ENCODE measurements around the gene FAM3B. TPM values are rescaled to one million over a fixed set of nuclear protein-coding genes. Genes with fewer than 3 reads are reported as not detected.
A peak's percentile ranks its signal among the peaks of the same experiment; 100 is the strongest.
"Not testable (repeated sequence)": the region's sequence is repeated elsewhere in the genome, so short reads cannot be mapped to it uniquely, and the experiment has no call there.

FAM3B gene, protein sequence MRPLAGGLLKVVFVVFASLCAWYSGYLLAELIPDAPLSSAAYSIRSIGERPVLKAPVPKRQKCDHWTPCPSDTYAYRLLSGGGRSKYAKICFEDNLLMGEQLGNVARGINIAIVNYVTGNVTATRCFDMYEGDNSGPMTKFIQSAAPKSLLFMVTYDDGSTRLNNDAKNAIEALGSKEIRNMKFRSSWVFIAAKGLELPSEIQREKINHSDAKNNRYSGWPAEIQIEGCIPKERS
- total RNA-seq (2014; rRNA removed; shearing (Covaris generic)), result not detected in 2 replicates
- not detected in 2 replicates for polyA plus RNA-seq (2014; cell fraction: nucleus; rRNA removed)

DNA sequence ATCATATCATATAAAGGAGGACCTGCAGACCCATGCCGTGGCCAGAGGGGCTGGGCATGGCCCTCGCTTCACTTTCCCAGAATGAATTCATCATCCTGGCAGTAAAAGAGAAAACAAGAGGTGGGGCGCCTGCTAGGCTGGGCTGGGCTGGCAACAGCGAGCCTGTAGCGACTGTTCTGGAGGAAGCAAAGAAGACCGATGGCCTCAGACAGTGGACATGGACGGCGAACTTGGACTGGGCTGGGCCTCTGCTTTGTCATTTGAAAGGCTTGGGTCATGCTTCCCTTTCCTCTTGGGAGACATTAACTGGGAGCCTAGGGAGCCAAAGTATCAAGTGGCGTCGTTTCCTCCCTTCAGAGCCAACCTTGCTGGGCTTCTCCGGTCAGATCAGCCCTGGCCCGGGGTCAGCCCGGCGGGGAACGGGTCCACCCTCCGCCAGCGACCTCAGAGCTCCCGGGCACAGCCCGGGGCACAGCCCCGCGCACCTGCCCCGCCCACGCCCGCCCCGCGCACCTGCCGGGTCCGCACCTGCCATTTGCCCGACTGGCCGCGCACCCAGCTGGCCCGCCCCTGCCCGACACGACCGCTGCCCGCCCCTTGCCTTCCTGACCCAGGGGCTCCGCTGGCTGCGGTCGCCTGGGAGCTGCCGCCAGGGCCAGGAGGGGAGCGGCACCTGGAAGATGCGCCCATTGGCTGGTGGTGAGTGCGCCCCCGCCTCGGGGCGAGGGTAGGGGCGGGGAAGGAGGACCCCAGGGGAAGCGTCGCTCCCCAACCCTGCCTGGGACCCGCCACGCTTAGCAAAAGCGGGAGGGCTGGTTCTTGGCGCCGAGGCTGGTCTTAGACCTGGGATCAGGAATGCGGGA is at the start of gene FAM3B:
Gene FAM3B, plus strand, starts transcription at position 602 of the 863 bp plus-strand sequence. Its CDS starts 79 bp downstream, at position 681.
- no peak for DNase-seq (ENCODE audit: extremely low read depth, low read depth)

DNA sequence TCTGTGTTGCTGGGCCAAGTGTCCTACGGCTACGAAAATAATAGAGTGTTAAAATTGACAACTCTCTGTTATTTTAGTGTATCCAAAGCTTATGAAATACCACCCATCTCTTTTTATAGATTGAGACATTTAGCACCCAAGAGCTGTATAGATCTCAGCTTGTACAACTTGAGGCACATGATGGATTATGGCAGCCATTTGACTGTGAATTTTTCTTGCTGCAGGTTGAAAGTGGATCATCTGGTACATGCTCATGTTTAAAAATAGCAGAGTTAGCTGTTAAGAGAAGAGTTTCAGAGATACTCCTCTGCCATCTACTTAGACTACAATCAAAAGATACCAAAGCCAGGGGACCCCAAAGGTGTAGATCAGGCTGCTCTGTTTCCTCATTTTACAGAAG is 49.3 kb upstream of the FAM3B start:
- no peak for DNase-seq (ENCODE audit: extremely low read depth, low read depth)

DNA sequence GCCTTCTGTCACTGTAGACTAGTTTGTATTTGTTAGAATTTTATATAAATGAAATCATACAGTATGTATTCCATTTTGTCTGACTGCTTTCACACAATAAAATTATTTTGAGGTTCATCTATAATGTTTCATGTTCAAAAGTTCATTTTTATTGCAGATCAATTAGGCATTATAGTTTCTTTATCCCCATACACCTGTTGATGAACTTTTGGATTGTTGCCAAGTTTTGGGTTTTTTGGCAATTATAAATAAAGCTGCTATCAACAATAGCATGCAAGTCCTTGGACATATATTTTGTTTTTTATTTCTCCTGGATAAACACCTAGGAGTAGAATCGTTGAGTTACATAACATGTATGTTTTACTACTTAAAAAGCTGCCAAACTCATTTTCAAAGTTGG is 47.1 kb upstream of the FAM3B start:
- DNase-seq (ENCODE audit: extremely low read depth, low read depth), result no peak

DNA sequence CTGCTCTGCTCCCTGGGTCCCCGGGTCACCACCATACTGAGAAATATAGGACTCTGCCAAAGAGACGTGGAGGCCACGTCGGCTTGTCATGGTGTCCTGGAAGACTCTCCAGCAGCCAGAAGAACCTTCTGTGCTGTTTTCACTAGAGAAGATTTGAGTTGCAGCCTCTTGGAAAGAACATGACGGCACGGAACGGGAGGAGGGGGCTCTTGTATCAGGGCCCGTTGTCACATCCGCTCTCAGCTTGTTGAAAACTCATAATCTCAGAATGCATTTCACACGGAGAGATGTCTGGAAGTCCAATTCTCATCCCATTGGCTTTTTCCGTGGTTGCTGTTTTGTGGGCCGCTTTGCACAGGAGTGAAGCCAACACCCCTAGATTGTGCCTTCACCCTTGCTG is 39.4 kb upstream of the FAM3B start:
- no peak for DNase-seq (ENCODE audit: extremely low read depth, low read depth)

DNA sequence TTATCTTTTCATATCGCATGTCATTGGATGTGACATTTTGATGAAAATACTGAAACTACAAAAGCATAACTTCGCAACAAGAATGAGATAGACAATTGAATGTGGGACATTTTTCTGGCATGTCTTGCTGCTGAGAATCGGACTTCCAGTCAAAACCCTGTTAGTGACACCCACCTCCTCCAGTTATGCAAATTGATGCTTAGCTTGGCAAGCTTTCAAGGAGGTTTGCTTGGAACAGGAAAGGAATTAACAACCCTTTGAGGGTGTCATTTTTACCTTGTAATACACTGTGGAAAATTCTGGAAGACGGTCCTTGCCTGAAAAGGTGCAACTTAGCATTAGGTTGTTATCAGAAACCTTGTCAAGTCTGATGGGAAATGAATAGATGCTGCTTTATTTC is 38.8 kb upstream of the FAM3B start:
- no peak for DNase-seq (ENCODE audit: extremely low read depth, low read depth)

DNA sequence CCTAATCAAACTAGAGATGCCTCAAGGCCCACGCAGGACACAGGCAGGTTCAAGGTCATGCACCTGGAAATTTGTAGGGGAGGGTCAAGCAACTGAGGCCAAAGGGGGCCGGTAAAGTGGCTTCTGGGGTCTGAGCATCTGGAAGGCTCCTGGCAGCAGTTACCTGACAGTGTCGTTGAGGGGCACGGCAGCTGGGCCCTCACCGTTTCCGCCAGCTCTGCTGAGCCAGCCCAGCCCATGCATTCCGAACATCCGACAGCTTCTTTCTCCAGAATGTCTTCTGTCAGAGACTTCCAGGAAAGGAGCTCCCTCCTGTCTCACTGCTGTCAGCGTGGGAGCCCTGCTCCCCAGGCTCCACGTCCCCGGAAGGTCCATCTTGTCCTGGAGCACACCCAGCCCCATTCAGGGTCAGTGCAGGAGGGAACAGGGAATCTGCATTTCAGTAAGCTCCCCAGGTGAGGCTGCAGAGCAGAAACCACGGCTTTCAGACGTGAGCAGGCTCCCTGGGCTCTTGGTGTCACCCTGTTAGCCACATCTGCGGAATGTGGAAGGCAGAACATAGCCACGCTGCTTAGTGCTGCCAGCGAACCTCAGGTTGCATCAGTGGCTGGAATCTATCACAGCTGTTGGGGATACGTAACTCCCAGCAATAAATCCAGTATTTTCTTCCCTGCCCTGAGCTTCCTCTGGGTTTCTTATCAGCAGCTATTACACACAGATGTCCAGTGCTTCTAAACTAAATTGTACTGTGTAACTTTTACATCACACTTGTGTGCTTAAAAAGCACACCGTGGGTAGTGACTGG is 36.3 kb upstream of the FAM3B start:
- no peak for DNase-seq (ENCODE audit: extremely low read depth, low read depth)

DNA sequence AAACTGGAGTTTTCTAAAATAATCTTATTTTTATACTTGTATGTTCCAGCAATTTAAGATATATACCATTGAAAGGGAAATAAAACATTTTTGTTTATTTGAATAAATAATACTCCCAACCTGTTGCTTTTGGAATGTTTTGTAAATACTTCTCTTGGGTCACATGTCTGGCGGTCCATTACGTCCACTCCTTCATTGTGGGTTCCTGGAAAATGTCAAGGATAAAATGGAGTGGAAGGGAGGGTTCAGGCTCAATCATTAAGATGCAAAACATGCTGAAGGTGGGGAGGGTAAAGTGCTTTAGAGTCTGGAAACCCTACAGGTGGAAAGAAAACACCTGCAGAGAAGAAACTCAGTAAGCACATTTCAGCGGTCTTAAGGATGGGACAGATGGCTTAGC is 34.2 kb upstream of the FAM3B start:
- no peak for DNase-seq (ENCODE audit: extremely low read depth, low read depth)

DNA sequence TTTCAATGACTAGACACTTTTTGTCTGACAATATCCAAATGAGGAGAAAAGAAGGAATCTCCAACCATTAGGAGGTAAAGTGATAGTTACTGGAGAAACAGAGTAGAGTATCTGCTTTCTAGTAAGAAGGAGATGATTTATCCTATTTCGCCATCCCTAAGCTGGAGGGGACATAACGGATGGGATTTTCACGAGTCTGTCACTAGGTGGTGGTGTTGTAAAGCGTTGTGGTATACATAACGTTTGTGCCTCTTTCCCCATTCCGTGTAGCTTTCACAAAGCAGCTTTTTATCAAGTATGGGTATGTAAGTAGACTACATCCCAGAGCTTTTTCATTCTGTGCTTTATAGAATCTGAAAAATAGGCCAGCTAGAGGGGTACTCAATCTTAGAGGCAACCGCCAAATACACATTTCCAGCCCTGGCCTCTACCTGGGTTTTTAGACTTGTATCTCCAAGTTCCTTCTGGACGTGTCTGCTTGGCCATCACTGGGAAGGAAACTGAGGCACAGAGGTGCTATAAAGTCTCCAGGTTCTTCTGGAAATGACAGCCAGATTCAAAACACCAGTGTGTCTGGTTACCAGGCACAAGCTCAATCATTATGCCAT is 33.3 kb upstream of the FAM3B start:
- DNase-seq (ENCODE audit: extremely low read depth, low read depth), result peak; percentile 75

DNA sequence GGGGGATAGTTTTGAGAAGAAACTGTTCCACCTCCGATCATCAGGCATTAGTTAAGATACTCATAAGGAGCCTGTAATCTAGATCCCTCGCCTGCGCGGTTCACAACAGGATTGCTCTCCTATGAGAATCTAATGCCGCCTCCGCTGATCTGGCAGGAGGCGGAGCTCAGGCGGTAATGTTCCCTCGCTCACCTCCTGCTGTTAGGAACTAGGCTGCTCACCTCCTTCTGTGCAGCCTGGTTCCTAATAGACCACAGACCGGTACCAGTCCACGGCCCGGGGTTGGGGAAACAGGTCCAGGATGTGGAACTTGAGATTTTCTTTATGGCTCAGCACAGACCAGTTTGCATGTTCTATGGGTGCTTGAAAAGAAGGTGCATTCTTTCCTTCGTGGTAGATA is 27.2 kb upstream of the FAM3B start:
- DNase-seq (ENCODE audit: extremely low read depth, low read depth), result no peak

DNA sequence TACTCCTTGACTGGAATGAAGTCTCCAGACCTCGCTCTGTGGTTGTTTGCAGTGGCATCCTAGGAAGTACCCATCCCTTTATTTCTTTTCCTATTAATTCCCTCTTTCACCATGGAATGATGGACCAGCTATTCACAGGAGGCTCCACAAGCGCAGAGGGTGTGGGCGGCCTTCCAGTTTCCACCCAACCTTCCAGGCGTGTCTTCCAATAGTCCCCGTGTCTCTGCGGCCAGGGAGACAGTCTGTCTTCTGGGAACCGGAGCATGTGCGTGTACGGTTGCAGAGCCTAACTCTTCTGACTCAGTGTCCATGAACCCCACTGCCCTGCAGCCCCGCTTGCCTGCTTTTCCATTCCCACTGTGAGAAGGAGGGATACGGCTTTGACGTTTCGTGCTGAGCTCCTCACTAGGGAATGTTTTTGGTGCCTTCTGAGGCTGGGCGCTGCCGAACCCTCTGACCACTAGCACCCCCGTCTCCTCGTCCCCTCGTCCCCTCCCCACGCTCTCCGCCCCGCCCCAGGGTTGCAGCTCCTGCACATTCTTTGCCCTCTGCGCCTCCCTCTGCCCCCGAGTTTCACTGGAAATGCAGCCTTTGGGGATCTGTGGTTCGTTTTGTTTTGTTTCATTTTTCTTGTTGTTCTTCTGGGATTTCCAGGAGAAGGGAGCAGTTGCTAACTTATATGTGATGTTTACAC is 26.3 kb upstream of the FAM3B start:
- DNase-seq (ENCODE audit: extremely low read depth, low read depth), result no peak

DNA sequence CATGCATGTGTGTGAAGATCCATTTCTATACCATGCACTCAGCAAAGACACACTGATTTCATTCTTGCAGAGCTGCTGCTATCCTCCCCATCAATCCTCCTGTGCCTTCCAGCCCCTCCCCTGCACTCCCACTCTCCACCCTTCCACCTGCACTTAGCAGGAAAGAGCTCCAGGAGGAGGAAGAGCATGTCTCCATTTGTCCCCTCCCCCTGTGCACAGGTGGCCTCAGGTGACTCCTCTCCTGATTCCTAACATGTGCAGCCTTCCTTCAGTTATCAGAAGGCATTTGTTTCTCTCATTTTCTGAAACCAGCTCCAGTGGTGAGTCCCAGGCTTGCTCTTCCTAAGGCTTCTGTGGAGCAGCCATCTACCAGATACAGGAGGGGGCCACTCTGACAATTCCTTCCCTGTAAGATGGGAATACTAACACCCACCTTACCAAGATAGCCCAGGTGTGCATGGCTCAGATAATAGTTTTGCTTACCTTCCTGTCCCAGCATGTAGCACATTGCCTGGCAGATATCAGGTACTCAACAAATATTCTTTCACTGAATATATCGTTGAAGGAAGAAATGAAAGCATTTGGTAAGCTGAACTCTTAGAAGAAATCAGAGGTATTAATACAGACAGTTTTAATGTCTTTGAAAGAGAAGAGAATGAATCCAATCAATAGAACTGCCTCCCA is 21.9 kb upstream of the FAM3B start:
- no peak for DNase-seq (ENCODE audit: extremely low read depth, low read depth)

DNA sequence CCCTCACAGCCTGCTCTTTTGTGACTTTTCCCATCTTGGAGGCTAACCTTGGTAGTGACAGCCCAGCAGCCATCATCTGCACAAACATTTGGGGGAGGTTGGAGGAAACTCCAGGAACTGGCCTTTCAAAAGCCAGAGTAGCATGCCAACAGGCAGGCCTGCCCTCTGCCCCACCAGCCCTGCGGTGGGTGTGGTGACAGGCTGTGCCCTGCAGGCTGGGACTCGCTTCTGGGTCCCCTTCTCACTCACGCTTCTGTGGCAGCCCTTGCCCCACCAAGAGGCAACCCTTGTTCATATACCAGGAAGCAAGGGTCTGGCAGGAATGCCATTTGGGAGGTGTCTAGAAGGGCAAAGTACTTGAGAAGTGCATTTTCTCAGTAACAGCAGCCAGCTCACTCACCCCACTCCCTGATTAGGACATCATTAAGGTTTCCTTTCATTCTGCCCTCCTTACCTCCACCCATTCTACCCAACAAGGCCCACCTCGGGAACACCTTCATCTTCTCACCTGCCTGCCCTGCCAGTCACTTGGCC is 20.8 kb upstream of the FAM3B start:
- no peak for DNase-seq (ENCODE audit: extremely low read depth, low read depth)

DNA sequence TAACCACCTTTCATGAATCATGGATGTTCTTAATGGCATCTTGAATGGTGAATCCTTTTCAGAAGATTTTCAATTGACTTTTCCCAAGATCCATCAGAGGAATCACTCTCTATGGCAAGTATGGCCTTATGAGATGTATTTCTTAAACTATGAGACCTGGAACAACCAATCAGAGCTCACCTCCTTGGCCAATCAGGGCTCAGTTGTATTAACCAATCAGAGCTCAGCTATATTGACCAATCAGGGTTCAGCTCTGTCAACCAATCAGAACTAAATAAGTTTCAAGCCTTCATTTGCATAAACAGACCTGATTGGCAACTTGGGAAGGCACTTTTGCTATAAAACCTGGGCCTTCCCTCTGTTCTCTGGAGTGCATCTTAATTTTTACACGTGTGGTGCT is 13.6 kb upstream of the FAM3B start:
- DNase-seq (ENCODE audit: extremely low read depth, low read depth), result no peak

DNA sequence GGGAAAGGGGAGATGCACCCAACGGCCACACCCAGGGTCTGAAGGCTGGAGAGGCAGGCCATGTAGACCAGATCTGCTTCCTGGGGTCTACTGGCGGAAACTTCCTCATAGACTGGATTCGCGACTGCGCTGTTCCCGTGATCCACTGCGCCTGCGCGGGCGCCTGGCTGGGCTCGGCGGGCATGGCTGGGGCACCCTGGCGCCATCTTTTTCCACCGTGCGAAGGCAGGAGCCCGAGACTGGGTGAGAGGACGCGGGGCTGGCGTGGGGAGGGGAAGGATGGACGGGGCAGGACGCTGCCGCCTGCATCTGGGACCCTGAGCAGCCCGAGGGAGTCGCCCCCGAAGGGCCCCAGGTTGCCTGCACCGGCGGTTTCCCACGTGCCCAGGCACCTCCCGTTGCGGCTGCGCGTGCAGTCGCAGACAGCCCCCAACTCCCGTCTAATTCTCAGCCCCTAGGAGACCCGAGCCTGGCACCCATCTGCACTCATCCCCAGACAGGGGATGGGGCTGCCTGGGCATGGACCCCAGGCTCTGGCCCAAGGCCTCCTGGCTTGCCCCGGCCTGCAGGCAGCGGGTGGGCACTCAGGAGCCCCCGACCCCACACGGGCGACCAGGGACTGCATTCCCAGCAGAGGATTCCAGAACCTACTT is 12.4 kb upstream of the FAM3B start:
- no peak for DNase-seq (ENCODE audit: extremely low read depth, low read depth)

DNA sequence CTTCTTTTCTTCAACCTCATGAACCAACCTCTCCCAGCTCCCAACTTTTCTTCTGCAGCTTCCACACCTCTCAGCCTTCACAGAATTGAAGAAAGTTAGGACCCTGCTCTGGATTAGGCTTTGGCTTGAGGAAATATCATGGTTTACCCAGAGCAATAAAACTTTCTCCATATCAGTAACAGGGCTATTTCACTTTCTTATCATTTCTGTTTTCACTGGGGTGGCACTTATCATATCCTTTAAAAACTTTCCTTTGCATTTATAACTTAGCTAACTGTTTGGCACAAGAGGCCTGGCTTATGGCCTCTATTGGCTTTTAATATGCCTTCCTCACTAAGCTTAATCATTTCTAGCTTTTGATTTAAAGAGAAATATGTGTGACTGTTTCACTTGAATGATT is 9.4 kb upstream of the FAM3B start:
- DNase-seq (ENCODE audit: extremely low read depth, low read depth), result no peak

DNA sequence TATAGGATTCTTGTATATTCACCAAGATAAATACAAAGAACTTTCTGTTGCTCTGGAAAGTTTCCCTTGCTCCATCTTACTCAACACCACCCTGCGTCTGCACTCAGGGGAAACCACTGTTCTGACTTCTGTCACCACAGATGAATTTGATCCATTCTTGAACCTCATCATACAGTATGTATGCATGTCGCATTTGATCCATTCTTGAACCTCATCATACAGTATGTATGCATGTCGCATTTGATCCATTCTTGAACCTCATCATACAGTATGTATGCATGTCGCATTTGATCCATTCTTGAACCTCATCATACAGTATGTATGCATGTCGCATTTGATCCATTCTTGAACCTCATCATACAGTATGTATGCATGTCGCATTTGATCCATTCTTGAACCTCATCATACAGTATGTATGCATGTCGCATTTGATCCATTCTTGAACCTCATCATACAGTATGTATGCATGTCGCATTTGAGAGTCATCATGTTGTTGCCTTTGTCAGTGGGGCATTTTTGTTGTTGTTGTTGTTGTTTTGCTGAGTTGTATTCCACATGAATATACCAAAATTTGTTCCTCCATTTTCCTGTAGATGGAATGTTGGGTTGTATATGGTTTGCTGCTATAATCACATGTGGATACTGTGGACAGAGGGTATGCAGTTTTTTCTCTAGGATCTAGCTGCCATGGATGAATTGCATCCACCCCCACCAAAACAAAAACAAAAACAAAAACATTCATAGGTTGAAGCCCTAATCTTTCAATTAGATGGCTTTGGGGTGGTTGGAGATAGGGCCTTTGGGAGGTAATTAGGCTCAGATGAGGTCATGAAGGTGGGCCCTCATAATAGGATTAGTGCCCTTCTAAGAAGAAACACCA is 3.1 kb upstream of the FAM3B start:
- DNase-seq (ENCODE audit: extremely low read depth, low read depth), result not testable (repeated sequence)

DNA sequence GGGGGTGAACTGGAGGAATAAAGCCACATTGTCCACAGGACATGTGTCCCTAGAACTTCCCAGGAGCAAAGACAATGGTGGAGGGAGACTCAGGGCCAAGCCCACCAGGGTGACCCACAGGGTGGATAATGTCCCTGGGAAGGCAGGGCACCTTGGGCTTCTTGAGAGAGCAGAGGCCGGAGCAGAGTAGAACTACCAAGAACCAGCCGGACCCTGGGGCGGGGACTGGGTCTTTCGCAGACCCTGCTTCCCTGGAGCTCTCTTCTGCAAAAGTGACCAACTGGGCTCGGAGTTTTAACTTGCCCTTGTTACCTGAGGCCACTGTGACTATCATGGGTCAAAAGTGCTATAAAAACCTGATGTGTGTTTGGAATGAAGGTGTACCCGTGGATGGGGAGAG is 875 bp upstream of the FAM3B start:
- no peak for DNase-seq (ENCODE audit: extremely low read depth, low read depth)

DNA sequence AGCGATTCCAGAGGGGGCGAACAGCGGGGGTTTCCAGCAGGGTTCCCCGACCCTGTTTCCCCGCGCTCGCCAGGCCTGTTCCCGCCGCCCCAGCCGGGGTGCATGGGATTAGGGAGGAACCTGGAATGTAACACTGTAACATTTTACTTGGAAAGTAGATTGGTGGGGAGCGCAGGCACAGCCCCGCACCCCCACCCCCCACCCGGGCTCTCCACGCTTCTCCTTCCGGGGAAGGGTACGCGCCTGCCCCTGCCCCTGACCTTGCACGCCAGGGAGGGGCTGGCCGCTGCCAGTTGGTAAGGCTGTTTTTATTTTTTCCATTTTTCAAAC is 427 bp downstream of the FAM3B start:
- DNase-seq (ENCODE audit: extremely low read depth, low read depth), result no peak

All from NCI-H460 (cell line).